ENCODE measurements around the gene PFKP.

GRCh38 chr10:3037182-3037581 is 30.2 kb upstream of the PFKP start:
- TF ChIP-seq CTCF (IDR thresholded peaks at IDR 0.05; ENCODE audit: borderline replicate concordance, extremely low read depth, low read length, poor library complexity, severe bottlenecking) (no peak), EZH2 (IDR thresholded peaks at IDR 0.05; ENCODE audit: borderline replicate concordance, low read depth, low read length, severe bottlenecking) (no peak)
